WTC11 (cell line): ENCODE results near the gene CYP11A1. TPM values are rescaled to one million over a fixed set of nuclear protein-coding genes. Genes with fewer than 3 reads are reported as not detected.

ENCODE experiments used
- ATAC-seq: fragments of 200-7000 bp; cut with Tn5 transposase; 2 replicates; pipeline ENCODE4 v1.10.0; 2021; ENCODE audit warnings: mild to moderate bottlenecking, moderate library complexity
- CTCF ChIA-PET: fragments of 300-600 bp; sonication (Branson Sonifier 250); formaldehyde crosslinking; loops from one replicate; lab custom pipeline; 2021; ENCODE audit warnings: antibody characterized with exemption; lab: Charles Lee
- POLR2A ChIA-PET: fragments of 350-600 bp; sonication (Branson Sonifier 250); formaldehyde crosslinking; loops from one replicate; lab custom pipeline; 2021; ENCODE audit warnings: antibody characterized with exemption; lab: Charles Lee
- DNase-seq: peaks from one replicate; pipeline ENCODE4 v3.0.0; 2021; ENCODE audit warnings: low spot score
- H3K27ac Mint-ChIP-seq: 2 replicates; pipeline ENCODE4 v1.8.0; 2021; ENCODE audit warnings: mixed read lengths
- H3K27me3 Mint-ChIP-seq: 2 replicates; pipeline ENCODE4 v1.8.0; 2021; ENCODE audit warnings: low read depth, mild to moderate bottlenecking, moderate library complexity, mixed read lengths
- H3K36me3 Mint-ChIP-seq: 2 replicates; pipeline ENCODE4 v1.8.0; 2021; ENCODE audit warnings: mixed read lengths
- H3K4me1 Mint-ChIP-seq: 2 replicates; pipeline ENCODE4 v1.8.0; 2022; ENCODE audit warnings: mixed read lengths
- H3K4me3 Mint-ChIP-seq: 2 replicates; pipeline ENCODE4 v1.8.0; 2021; ENCODE audit warnings: mild to moderate bottlenecking, moderate library complexity, mixed read lengths
- H3K9me3 Mint-ChIP-seq: 2 replicates; pipeline ENCODE4 v1.8.0; 2021; ENCODE audit warnings: mixed read lengths
- CBFB ChIP-seq: sonication (generic); formaldehyde crosslinking; IDR thresholded peaks from 2 replicates; pipeline ENCODE4 v1.8.1; 2022; ENCODE audit warnings: mild to moderate bottlenecking, low read depth, missing genetic modification reagents
- E2F1 ChIP-seq: sonication (generic); formaldehyde crosslinking; IDR thresholded peaks from 2 replicates; pipeline ENCODE4 v1.8.0; 2022; ENCODE audit warnings: mild to moderate bottlenecking, missing genetic modification reagents
- E2F4 ChIP-seq: sonication (generic); formaldehyde crosslinking; IDR thresholded peaks from 2 replicates; pipeline ENCODE4 v1.8.1; 2022; ENCODE audit warnings: low read depth, mild to moderate bottlenecking, moderate library complexity, missing genetic modification reagents, borderline replicate concordance
- FOXK1 ChIP-seq: sonication (generic); formaldehyde crosslinking; IDR thresholded peaks from 2 replicates; pipeline ENCODE4 v1.8.0; 2022; ENCODE audit warnings: mild to moderate bottlenecking, moderate library complexity, missing genetic modification reagents
- GABPB1 ChIP-seq: sonication (generic); formaldehyde crosslinking; IDR thresholded peaks from 2 replicates; pipeline ENCODE4 v1.8.1; 2023; ENCODE audit warnings: mild to moderate bottlenecking, missing genetic modification reagents
- MAX ChIP-seq: sonication (generic); formaldehyde crosslinking; IDR thresholded peaks from 2 replicates; pipeline ENCODE4 v1.8.0; 2022; ENCODE audit warnings: mild to moderate bottlenecking, missing genetic modification reagents
- MYBL2 ChIP-seq: sonication (generic); formaldehyde crosslinking; IDR thresholded peaks from 2 replicates; pipeline ENCODE4 v1.8.1; 2023; ENCODE audit warnings: mild to moderate bottlenecking, moderate library complexity, missing genetic modification reagents
- NR2C2 ChIP-seq: sonication (generic); formaldehyde crosslinking; IDR thresholded peaks from 2 replicates; pipeline ENCODE4 v1.8.0; 2022; ENCODE audit warnings: mild to moderate bottlenecking, missing genetic modification reagents
- NR3C1 ChIP-seq: sonication (generic); formaldehyde crosslinking; conservative IDR thresholded peaks from 2 replicates; pipeline ENCODE4 v1.8.1; 2023; ENCODE audit warnings: low read depth, mild to moderate bottlenecking, missing genetic modification reagents
- OVOL2 ChIP-seq: fragments of 250-450 bp; sonication (Bioruptor Pico); IDR thresholded peaks from 2 replicates; pipeline ENCODE4 v1.9.0; 2021; ENCODE audit warnings: mild to moderate bottlenecking, borderline replicate concordance
- RELA ChIP-seq: sonication (generic); formaldehyde crosslinking; IDR thresholded peaks from 2 replicates; pipeline ENCODE4 v1.8.1; 2022; ENCODE audit warnings: missing genetic modification reagents, mild to moderate bottlenecking, borderline replicate concordance
- SMAD4 ChIP-seq: sonication (generic); formaldehyde crosslinking; IDR thresholded peaks from 2 replicates; pipeline ENCODE4 v1.8.0; 2022; ENCODE audit warnings: mild to moderate bottlenecking, missing genetic modification reagents
- ZBTB21 ChIP-seq: sonication (generic); formaldehyde crosslinking; IDR thresholded peaks from 2 replicates; pipeline ENCODE4 v1.8.1; 2023; ENCODE audit warnings: mild to moderate bottlenecking, missing genetic modification reagents, borderline replicate concordance
- ZNF121 ChIP-seq: sonication (generic); formaldehyde crosslinking; IDR thresholded peaks from 2 replicates; pipeline ENCODE4 v1.8.0; 2023; ENCODE audit warnings: missing genetic modification reagents
- ZNF219 ChIP-seq: sonication (generic); formaldehyde crosslinking; IDR thresholded peaks from 2 replicates; pipeline ENCODE4 v1.8.0; 2023; ENCODE audit warnings: missing genetic modification reagents, mild to moderate bottlenecking, borderline replicate concordance
- ZNF396 ChIP-seq: fragments of 250-450 bp; sonication (Bioruptor Pico); IDR thresholded peaks from 2 replicates; pipeline ENCODE4 v1.8.0; 2021; ENCODE audit warnings: mild to moderate bottlenecking, moderate library complexity, borderline replicate concordance
- ZNF416 ChIP-seq: fragments of 250-450 bp; sonication (Bioruptor Pico); IDR thresholded peaks from 2 replicates; pipeline ENCODE4 v1.9.0; 2021; ENCODE audit warnings: mild to moderate bottlenecking, inconsistent platforms
- ZNF425 ChIP-seq: fragments of 250-450 bp; sonication (Bioruptor Pico); conservative IDR thresholded peaks from 2 replicates; pipeline ENCODE4 v1.9.0; 2021; ENCODE audit warnings: mild to moderate bottlenecking
- ZSCAN18 ChIP-seq: fragments of 250-450 bp; sonication (Bioruptor Pico); IDR thresholded peaks from 2 replicates; pipeline ENCODE4 v2.1.2; 2022; ENCODE audit warnings: mild to moderate bottlenecking, moderate library complexity
- total RNA-seq: library from RNA; stranded (reverse); gene quantifications from 3 replicates; pipeline ENCODE4 v1.2.3, GENCODE V29; 2021

Gene CYP11A1
- total RNA-seq, 1 experiment from 2014 or later: 3.4 TPM

GRCh38 chr15:74351670-74352069 is 15.8 kb downstream of the CYP11A1 start:
- H3K9me3 Mint-ChIP-seq: peaks cover 31% of the 10 kb centered on the region
- ATAC-seq: no peak
- peak; percentile 1 for DNase-seq
- CTCF ChIA-PET: interaction anchor here (1.1 to 1.6 kb wide), 4 partner anchors 16 to 40 kb away, joined by 3 to 7 read pairs (median 3); no protein-coding TSS in a partner anchor
- TF ChIP-seq NR3C1 (CRISPR knock-in tag): no peak
- no peak for TF ChIP-seq ZNF121 (CRISPR knock-in tag)
- no peak for TF ChIP-seq SMAD4
- no peak for TF ChIP-seq NR2C2
- TF ChIP-seq E2F1 (CRISPR knock-in tag): no peak
- TF ChIP-seq ZNF396 (CRISPR knock-in tag): no peak
- peaks cover 26% of the 10 kb centered on the region for H3K4me1 Mint-ChIP-seq
- POLR2A ChIA-PET: no interaction called here
- peaks cover 30% of the 10 kb centered on the region for H3K36me3 Mint-ChIP-seq
- peaks cover 5% of the 10 kb centered on the region; the same call in 1 of the 2 replicates for H3K27me3 Mint-ChIP-seq
- H3K27ac Mint-ChIP-seq: peak overlapping the region; percentile 83
- no peak overlapping the region for H3K4me3 Mint-ChIP-seq

- Mint-ChIP-seq H3K4me1 (peaks cover 26% of the 10 kb centered on the region), H3K27me3 (peaks cover 5% of the 10 kb centered on the region; the same call in 1 of the 2 replicates), H3K36me3 (peaks cover 28% of the 10 kb centered on the region), H3K27ac (no peak overlapping the region), H3K4me3 (no peak overlapping the region), H3K9me3 (peaks cover 29% of the 10 kb centered on the region)
- peak; percentile 5 for DNase-seq
- no peak for ATAC-seq
- CTCF ChIA-PET: interaction anchor here (0.6 to 1.6 kb wide), 8 partner anchors 14 to 772 kb away, joined by 3 to 7 read pairs (median 3); no protein-coding TSS in a partner anchor
- no peak for TF ChIP-seq ZSCAN18 (CRISPR knock-in tag)
- no peak for TF ChIP-seq GABPB1 (CRISPR knock-in tag)
- TF ChIP-seq ZNF416 (CRISPR knock-in tag): no peak
- TF ChIP-seq, all 79 proteins: peak for 0
- POLR2A ChIA-PET: no interaction called here
Observed at GRCh38 chr15:74350295-74351275, 16.9 kb downstream of the CYP11A1 start.

GRCh38 chr15:74349241-74349778 is 18.1 kb downstream of the CYP11A1 start:
- Mint-ChIP-seq H3K4me3 (no peak overlapping the region), H3K4me1 (peaks cover 29% of the 10 kb centered on the region)
- TF ChIP-seq E2F4 (CRISPR knock-in tag) (no peak), ZNF416 (CRISPR knock-in tag) (no peak), OVOL2 (no peak), RELA (CRISPR knock-in tag) (no peak), MYBL2 (no peak), ZNF425 (CRISPR knock-in tag) (no peak), ZNF219 (no peak), ZSCAN18 (CRISPR knock-in tag) (no peak), FOXK1 (CRISPR knock-in tag) (no peak), ZBTB21 (no peak), NR3C1 (CRISPR knock-in tag) (no peak), CBFB (CRISPR knock-in tag) (no peak), MAX (CRISPR knock-in tag) (no peak)

More at GRCh38 chr15:74349241-74349778, 18.1 kb downstream of the CYP11A1 start:
- Mint-ChIP-seq H3K27ac (no peak overlapping the region), H3K9me3 (peaks cover 17% of the 10 kb centered on the region), H3K36me3 (peaks cover 15% of the 10 kb centered on the region), H3K27me3 (peaks cover 1% of the 10 kb centered on the region; the same call in 1 of the 2 replicates)
- DNase-seq (no peak), ATAC-seq (no peak)
- ChIA-PET POLR2A (no interaction called here), CTCF (interaction anchor here (0.9 kb wide), 1 partner anchor 13 kb away, joined by 3 read pairs; no protein-coding TSS in a partner anchor)
